Epidermal melanocyte (primary cell): Measurements from ENCODE around the gene RDH16.
"Not testable (repeated sequence)": the region's sequence is repeated elsewhere in the genome, so short reads cannot be mapped to it uniquely, and the experiment has no call there.

Experiments used
- DNase-seq: peaks from one replicate; pipeline ENCODE4 v3.0.0; 2011; ENCODE audit warnings: low spot score; ENCODE audit not compliant: insufficient read length

Gene RDH16

GRCh38 chr12:56989861-56990610, 32.6 kb upstream of the RDH16 start:
- DNase-seq, result no peak

- no peak for DNase-seq
These were observed 30.9 kb upstream of the RDH16 start for GRCh38 chr12:56988207-56988739.

GRCh38 chr12:56987551-56988053, 30.2 kb upstream of the RDH16 start:
- peak; percentile 76 for DNase-seq

GRCh38 chr12:56987011-56987410, 29.6 kb upstream of the RDH16 start:
- DNase-seq, result no peak

- not testable (repeated sequence) for DNase-seq
These were observed 28.3 kb upstream of the RDH16 start for GRCh38 chr12:56985714-56986113.

- DNase-seq, result no peak
These were observed 26.0 kb upstream of the RDH16 start for GRCh38 chr12:56983386-56983785.

- not testable (repeated sequence) for DNase-seq
These were observed 25.3 kb upstream of the RDH16 start for GRCh38 chr12:56982578-56983236.

GRCh38 chr12:56980941-56981530, 23.6 kb upstream of the RDH16 start:
- no peak for DNase-seq

- no peak for DNase-seq
These were observed 22.9 kb upstream of the RDH16 start for GRCh38 chr12:56980268-56980667.

- DNase-seq, result no peak
These were observed 22.2 kb upstream of the RDH16 start for GRCh38 chr12:56979628-56980027.

GRCh38 chr12:56978397-56979138, 21.2 kb upstream of the RDH16 start:
- DNase-seq, result no peak

- DNase-seq, result not testable (repeated sequence)
These were observed 20.0 kb upstream of the RDH16 start for GRCh38 chr12:56977361-56977760.

GRCh38 chr12:56974224-56974623, 16.8 kb upstream of the RDH16 start:
- not testable (repeated sequence) for DNase-seq

- DNase-seq, result not testable (repeated sequence)
These were observed 11.5 kb upstream of the RDH16 start for GRCh38 chr12:56968910-56969309.

GRCh38 chr12:56965997-56966642, 8.7 kb upstream of the RDH16 start:
- DNase-seq, result not testable (repeated sequence)

GRCh38 chr12:56965124-56965523, 7.7 kb upstream of the RDH16 start:
- not testable (repeated sequence) for DNase-seq

- DNase-seq, result not testable (repeated sequence)
These were observed 6.1 kb upstream of the RDH16 start for GRCh38 chr12:56963557-56963956.

GRCh38 chr12:56962247-56962646, 4.8 kb upstream of the RDH16 start:
- DNase-seq, result not testable (repeated sequence)

GRCh38 chr12:56958422-56958821, 1.0 kb upstream of the RDH16 start:
- no peak for DNase-seq

- no peak for DNase-seq
These were observed 1.7 kb downstream of the RDH16 start for GRCh38 chr12:56955631-56956256.
